ENCODE results near the gene ABCA12.

GRCh38 chr2:215149060-215149459 is 10.6 kb upstream of the ABCA12 start:
- TF ChIP-seq CTCF (IDR thresholded peaks at IDR 0.05) (no peak), POLR2A (IDR thresholded peaks at IDR 0.05) (no peak)
